Stomach (tissue), 4 donors: ENCODE measurements around the gene DUOXA1.

Experiments used
- CTCF ChIP-seq, 7 experiments: fragments of 450-650 bp in 4 of 7; fragments of 200-600 bp in 3 of 7; sonication (generic) in 3 of 7; IDR thresholded peaks; one replicate each; pipeline ENCODE4 v1.5.1; 2016 to 2019; ENCODE audit warnings: antibody characterized with exemption in 7 of 7, control low read depth in 2 of 7, mild to moderate bottlenecking in 1 of 7
- POLR2A ChIP-seq, 4 donors: fragments of 450-650 bp; IDR thresholded peaks; one replicate each; pipeline ENCODE4 v1.6.1; 2016; ENCODE audit warnings: antibody characterized with exemption in 4 of 4, control low read depth in 2 of 4, mild to moderate bottlenecking in 1 of 4, moderate library complexity in 1 of 4

GRCh38 chr15:45171912-45172311, 42.2 kb upstream of the DUOXA1 start:
- no peak for TF ChIP-seq CTCF (IDR thresholded peaks at IDR 0.05)
- no peak for TF ChIP-seq POLR2A (IDR thresholded peaks at IDR 0.05)
